Prostate gland (tissue), 2 donors: ENCODE data around the gene SLC28A1. TPM values are rescaled to one million over a fixed set of nuclear protein-coding genes. Genes with fewer than 3 reads are reported as not detected.

Experiments
- DNase-seq: peaks from one replicate; pipeline ENCODE4 v3.0.0-alpha.2; 2019; ENCODE audit warnings: low spot score
- H3K27ac ChIP-seq, 2 donors: fragments of 200-600 bp; sonication (generic); 2 replicates each; pipeline ENCODE4 v1.5.1; 2017 to 2019
- H3K27me3 ChIP-seq: fragments of 200-600 bp; sonication (generic); replicated peaks from 2 replicates; pipeline ENCODE4 v1.5.1; 2019; ENCODE audit not compliant: insufficient read depth
- H3K36me3 ChIP-seq, 2 donors: fragments of 200-600 bp; sonication (generic); 1 replicate in 1 of 2; 2 replicates in 1 of 2; pipeline versions ENCODE4 v1.5.1 to v1.8.1; 2017 to 2019
- H3K4me1 ChIP-seq: fragments of 200-600 bp; sonication (generic); replicated peaks from 2 replicates; pipeline ENCODE4 v1.5.1; 2019
- H3K4me3 ChIP-seq, 2 donors: fragments of 200-600 bp; sonication (generic); 2 replicates each; pipeline ENCODE4 v1.5.1; 2017 to 2019
- H3K9me3 ChIP-seq: fragments of 200-600 bp; sonication (generic); 2 replicates; pipeline ENCODE4 v1.5.1; 2017
- CTCF ChIP-seq, 4 experiments: fragments of 200-600 bp in 2 of 4; fragments of 450-650 bp in 2 of 4; sonication (generic) in 2 of 4; IDR thresholded peaks; 1 replicate in 3 of 4; 2 replicates in 1 of 4; pipeline ENCODE4 v1.5.1; 2016 to 2019; ENCODE audit warnings: antibody characterized with exemption in 4 of 4, mild to moderate bottlenecking in 2 of 4, moderate library complexity in 2 of 4
- POLR2A ChIP-seq: fragments of 450-650 bp; IDR thresholded peaks from one replicate; pipeline ENCODE4 v1.6.1; 2016; ENCODE audit warnings: antibody characterized with exemption, mild to moderate bottlenecking
- POLR2AphosphoS5 ChIP-seq: sonication (generic); formaldehyde crosslinking; IDR thresholded peaks from one replicate; pipeline ENCODE4 v1.6.1; 2017; ENCODE audit warnings: antibody characterized with exemption
- WGBS: methylation state at CpG from one replicate; pipeline ENCODE4 v1.1.5; 2018; 5-methylcytosine and 5-hydroxymethylcytosine counted together
- intact Hi-C: fragments of 100-400 bp; cut with DNase I; formaldehyde crosslinking; loops from one replicate; pipeline ENCODE4 v1.14.2; 2022
- total RNA-seq, 2 donors: library from RNA; depleted of rRNA; stranded (reverse); fragments of >200 nt; gene quantifications; one replicate each; pipeline ENCODE4 v1.1.0, GENCODE V29; 2016

Gene SLC28A1
- total RNA-seq, 2 donors from 2014 or later = not detected

- H3K4me3 ChIP-seq = no peak overlapping the region
- no peaks in the 10 kb centered on the region for H3K27me3 ChIP-seq
- no peak for DNase-seq
- intact Hi-C loops = no loop called here
- no peaks in the 10 kb centered on the region for H3K9me3 ChIP-seq
- peaks cover 4% of the 10 kb centered on the region for H3K4me1 ChIP-seq
- no peak overlapping the region for H3K27ac ChIP-seq
- no peaks in the 10 kb centered on the region for H3K36me3 ChIP-seq
- TF ChIP-seq POLR2AphosphoS5 (no peak), CTCF (IDR thresholded peaks at IDR 0.05) (no peak), POLR2A (no peak)
- WGBS = 75% methylated on average over 13 of the region's 13 CpGs
Measured at GRCh38 chr15:84863565-84864443, 20.7 kb upstream of the SLC28A1 start.

GRCh38 chr15:84864444-84864795 is 20.0 kb upstream of the SLC28A1 start:
- Histone ChIP-seq H3K27me3 (no peaks in the 10 kb centered on the region), H3K4me3 (no peak overlapping the region), H3K9me3 (no peaks in the 10 kb centered on the region), H3K36me3 (no peaks in the 10 kb centered on the region), H3K4me1 (peaks cover 4% of the 10 kb centered on the region), H3K27ac (no peak overlapping the region)
- no peak for DNase-seq
- WGBS = 71% methylated on average over 7 of the region's 7 CpGs
- TF ChIP-seq POLR2AphosphoS5 (no peak), POLR2A (no peak), CTCF (IDR thresholded peaks at IDR 0.05) (no peak)
- intact Hi-C loops = no loop called here

DNA sequence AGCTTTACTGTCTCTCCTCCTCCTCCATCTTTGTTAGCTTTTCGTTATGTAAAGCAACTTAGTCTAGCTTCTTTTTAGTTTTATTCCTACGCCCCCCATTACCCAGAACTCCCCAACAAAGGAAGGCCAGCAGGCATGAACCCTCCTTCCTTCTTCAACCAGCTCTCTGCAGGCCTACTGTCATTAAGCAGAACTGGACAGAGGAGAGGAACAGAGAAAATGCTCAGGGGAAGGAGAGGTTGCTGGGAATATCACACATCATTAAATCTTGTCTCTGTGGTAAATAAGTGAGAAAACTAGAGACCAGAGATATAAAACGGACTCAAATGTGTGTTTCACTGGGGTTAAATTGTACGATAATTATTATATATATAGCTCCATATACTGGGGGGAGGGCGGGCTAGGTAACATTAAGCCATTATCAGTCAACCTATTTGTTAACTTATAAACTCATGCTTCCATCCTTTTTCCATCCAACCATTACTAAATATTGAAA is 19.3 kb upstream of the SLC28A1 start:
- Histone ChIP-seq H3K27ac (no peak overlapping the region), H3K4me1 (peaks cover 4% of the 10 kb centered on the region), H3K4me3 (no peak overlapping the region), H3K27me3 (no peaks in the 10 kb centered on the region), H3K36me3 (no peaks in the 10 kb centered on the region), H3K9me3 (no peaks in the 10 kb centered on the region)
- intact Hi-C loops = no loop called here
- no peak for DNase-seq
- TF ChIP-seq POLR2A (no peak), CTCF (IDR thresholded peaks at IDR 0.05) (no peak), POLR2AphosphoS5 (no peak)
- WGBS = 96% methylated on average over 5 of the region's 5 CpGs

DNA sequence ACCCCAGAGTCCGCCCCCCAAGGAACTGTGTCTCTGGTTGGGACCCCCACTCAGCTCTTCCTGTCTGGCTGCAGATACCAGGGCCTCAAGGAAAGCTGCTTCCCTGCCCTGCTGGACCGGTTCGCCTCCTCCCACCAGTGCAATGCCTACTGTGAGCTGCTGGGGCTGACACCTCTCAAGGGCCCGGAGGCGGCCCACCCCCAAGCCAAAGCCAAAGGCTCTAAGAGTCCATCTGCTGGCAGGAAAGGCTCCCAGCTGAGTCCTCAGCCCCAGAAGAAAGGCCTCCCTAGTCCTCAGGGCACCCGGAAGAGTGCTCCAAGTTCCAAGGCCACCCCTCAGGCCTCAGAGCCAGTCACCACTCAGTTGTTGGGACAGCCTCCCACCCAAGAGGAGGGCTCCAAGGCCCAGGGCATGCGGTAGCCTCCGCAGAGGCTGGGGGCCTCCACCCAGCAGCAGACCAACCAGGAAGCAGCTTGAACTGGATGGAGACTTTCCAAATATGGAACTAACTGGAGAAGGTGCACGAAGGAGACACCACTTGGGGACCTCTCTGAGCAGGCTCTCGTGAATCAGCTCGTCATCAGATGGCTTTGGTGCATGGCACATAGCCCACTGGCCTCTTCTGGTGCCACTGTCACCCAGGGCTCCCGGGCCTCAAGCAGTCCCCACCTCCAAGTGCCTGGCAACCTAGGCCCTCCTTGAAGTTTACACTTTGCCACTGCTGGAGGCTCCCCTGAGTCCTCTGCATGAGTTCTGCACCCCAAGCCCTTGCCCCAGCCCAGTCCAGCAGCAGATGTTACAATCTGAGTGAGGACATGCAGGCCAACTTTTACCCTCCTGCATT is 16.2 kb upstream of the SLC28A1 start:
- Histone ChIP-seq H3K27me3 (no peaks in the 10 kb centered on the region), H3K36me3 (no peaks in the 10 kb centered on the region), H3K4me3 (no peak overlapping the region), H3K27ac (no peak overlapping the region), H3K4me1 (no peaks in the 10 kb centered on the region), H3K9me3 (no peaks in the 10 kb centered on the region)
- no peak for DNase-seq
- WGBS = 87% methylated on average over 12 of the region's 12 CpGs
- intact Hi-C loops = no loop called here
- no peak for TF ChIP-seq POLR2AphosphoS5
- TF ChIP-seq POLR2A = no peak
- no peak for TF ChIP-seq CTCF (IDR thresholded peaks at IDR 0.05)
